Measurements from ENCODE around the gene WFDC1.
A peak's percentile ranks its signal among the peaks of the same experiment; 100 is the strongest.

Gene WFDC1

GRCh38 chr16:84351630-84352029 is 57.0 kb downstream of the WFDC1 start:
- DNase-seq (ENCODE audit: low read depth in 2 of 2): no peak

GRCh38 chr16:84354306-84354705 is 59.6 kb downstream of the WFDC1 start:
- no peak for DNase-seq (ENCODE audit: low read depth in 2 of 2)

GRCh38 chr16:84355149-84355548 is 60.5 kb downstream of the WFDC1 start:
- DNase-seq (ENCODE audit: low read depth in 2 of 2): no peak

GRCh38 chr16:84356176-84356575 is 61.5 kb downstream of the WFDC1 start:
- DNase-seq (ENCODE audit: low read depth in 2 of 2): no peak

GRCh38 chr16:84356591-84357116 is 62.0 kb downstream of the WFDC1 start:
- no peak for DNase-seq (ENCODE audit: low read depth in 2 of 2)

GRCh38 chr16:84357191-84357651 is 62.5 kb downstream of the WFDC1 start:
- DNase-seq (ENCODE audit: low read depth in 2 of 2): peak; percentile 1 to 3

GRCh38 chr16:84358601-84359295 is 64.1 kb downstream of the WFDC1 start:
- no peak for DNase-seq (ENCODE audit: low read depth in 2 of 2)

GRCh38 chr16:84359326-84359725 is 64.6 kb downstream of the WFDC1 start:
- DNase-seq (ENCODE audit: low read depth in 2 of 2): no peak

GRCh38 chr16:84360170-84360569 is 65.5 kb downstream of the WFDC1 start:
- DNase-seq (ENCODE audit: low read depth in 2 of 2): no peak

GRCh38 chr16:84360748-84361147 is 66.1 kb downstream of the WFDC1 start:
- no peak for DNase-seq (ENCODE audit: low read depth in 2 of 2)

GRCh38 chr16:84361546-84361945 is 66.9 kb downstream of the WFDC1 start:
- no peak for DNase-seq (ENCODE audit: low read depth in 2 of 2)

- no peak for DNase-seq (ENCODE audit: low read depth in 2 of 2)
Measured at GRCh38 chr16:84362471-84362941, 67.8 kb downstream of the WFDC1 start.

GRCh38 chr16:84366208-84366607 is 71.5 kb downstream of the WFDC1 start:
- DNase-seq (ENCODE audit: low read depth in 2 of 2): no peak

GRCh38 chr16:84367297-84367680 is 72.6 kb downstream of the WFDC1 start:
- DNase-seq (ENCODE audit: low read depth in 2 of 2): no peak

GRCh38 chr16:84367750-84368307 is 73.2 kb downstream of the WFDC1 start:
- DNase-seq (ENCODE audit: low read depth in 2 of 2): no peak

- DNase-seq (ENCODE audit: low read depth in 2 of 2): no peak
Measured at GRCh38 chr16:84368308-84368996, 73.8 kb downstream of the WFDC1 start, which contains the start of gene ATP2C2. Gene ATP2C2, plus strand, starts transcription at chr16:84368538. Its CDS starts 78 bp downstream, at chr16:84368616.

- no peak for DNase-seq (ENCODE audit: low read depth in 2 of 2)
Measured at GRCh38 chr16:84369105-84369504, 74.4 kb downstream of the WFDC1 start.

GRCh38 chr16:84369938-84370627 is 75.4 kb downstream of the WFDC1 start:
- DNase-seq (ENCODE audit: low read depth in 2 of 2): no peak

GRCh38 chr16:84370723-84371552 is 76.3 kb downstream of the WFDC1 start:
- DNase-seq (ENCODE audit: low read depth in 2 of 2): no peak

- no peak for DNase-seq (ENCODE audit: low read depth in 2 of 2)
Measured at GRCh38 chr16:84371553-84371865, 76.8 kb downstream of the WFDC1 start.

- no peak for DNase-seq (ENCODE audit: low read depth in 2 of 2)
Measured at GRCh38 chr16:84373907-84374489, 79.3 kb downstream of the WFDC1 start.
